ENCODE measurements around the gene ANKH.

ANKH gene

DNA sequence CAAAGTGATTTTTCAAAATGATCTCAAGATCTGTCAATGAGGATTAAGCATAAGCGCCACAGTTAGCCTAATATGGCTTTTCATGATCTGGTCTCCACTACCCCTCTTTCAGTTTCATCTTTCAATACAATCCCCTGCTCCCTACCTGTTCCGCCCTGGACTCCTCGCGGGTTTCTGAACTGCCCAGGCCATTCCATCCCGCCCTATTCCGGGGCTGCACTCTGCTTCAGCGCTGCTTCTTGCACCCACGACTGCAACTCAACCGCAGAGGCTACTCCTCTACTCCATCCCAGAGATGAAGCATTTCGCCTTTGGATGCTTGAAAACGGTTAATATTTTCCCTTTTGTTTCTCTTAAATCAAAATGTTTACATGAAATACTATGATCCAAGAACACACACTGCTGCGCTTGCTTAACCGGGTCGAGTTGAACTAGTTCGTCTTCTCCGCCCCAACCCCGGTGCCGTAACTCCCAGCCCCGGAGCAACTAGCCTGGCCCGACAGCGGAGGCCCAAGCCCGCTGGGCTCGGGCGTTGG is 207.8 kb downstream of the ANKH start:
- TF ChIP-seq, protein P1, sequence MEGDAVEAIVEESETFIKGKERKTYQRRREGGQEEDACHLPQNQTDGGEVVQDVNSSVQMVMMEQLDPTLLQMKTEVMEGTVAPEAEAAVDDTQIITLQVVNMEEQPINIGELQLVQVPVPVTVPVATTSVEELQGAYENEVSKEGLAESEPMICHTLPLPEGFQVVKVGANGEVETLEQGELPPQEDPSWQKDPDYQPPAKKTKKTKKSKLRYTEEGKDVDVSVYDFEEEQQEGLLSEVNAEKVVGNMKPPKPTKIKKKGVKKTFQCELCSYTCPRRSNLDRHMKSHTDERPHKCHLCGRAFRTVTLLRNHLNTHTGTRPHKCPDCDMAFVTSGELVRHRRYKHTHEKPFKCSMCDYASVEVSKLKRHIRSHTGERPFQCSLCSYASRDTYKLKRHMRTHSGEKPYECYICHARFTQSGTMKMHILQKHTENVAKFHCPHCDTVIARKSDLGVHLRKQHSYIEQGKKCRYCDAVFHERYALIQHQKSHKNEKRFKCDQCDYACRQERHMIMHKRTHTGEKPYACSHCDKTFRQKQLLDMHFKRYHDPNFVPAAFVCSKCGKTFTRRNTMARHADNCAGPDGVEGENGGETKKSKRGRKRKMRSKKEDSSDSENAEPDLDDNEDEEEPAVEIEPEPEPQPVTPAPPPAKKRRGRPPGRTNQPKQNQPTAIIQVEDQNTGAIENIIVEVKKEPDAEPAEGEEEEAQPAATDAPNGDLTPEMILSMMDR (conservative IDR thresholded peaks at IDR 0.05; ENCODE audit: low read depth, low read length): no peak
- H3K4me3 ChIP-seq (ENCODE audit: low read length): peak overlapping the region; percentile 76
- no peak for DNase-seq (ENCODE audit: low read depth)

DNA sequence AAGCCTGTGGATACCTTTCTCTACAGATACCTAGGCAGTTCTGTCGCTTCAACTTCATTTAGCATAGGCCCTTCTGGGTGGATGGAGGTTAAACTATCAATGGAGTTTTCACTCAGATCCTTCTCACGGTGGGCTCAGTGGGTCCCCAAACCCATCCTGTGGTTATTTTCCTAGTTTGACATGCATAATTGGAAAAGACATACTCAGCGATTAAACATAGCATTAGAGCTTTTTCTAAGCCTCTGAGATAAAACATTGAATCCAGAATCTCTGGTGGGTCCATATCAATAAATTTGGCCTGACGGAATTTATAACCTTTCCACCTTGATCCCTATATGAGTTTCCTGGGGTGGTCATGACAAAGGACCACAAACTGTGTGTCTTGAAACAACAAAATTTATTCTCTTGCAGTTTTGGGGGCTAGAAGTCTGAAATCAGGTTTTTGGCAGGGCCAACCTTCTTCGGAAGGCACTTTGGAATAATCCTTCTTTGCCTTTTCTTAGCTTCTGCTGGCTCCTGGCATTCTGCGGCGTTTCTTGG is 208.8 kb downstream of the ANKH start:
- H3K4me3 ChIP-seq (ENCODE audit: low read length): no peak overlapping the region
- DNase-seq (ENCODE audit: low read depth): no peak
- TF ChIP-seq, protein P1 (conservative IDR thresholded peaks at IDR 0.05; ENCODE audit: low read depth, low read length): no peak

DNA sequence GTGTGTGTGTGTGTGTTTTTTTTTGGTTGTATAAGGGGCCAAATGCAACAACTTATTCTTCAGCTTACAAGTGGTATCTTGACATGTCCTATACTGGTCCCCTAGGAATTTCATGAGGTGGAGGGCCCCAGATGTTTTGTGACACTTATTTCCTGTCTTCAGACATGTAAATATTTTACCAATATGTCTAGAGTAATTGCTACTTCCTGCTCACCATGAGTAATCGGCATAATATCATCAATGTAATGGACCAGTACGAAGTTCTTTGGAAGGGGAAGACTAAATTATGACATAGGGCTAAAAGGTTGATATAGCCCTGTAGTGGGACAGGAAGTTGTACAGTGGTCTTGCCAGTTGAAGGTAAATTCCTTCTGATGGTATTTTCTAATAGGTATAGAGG is 210.7 kb downstream of the ANKH start:
- DNase-seq (ENCODE audit: low read depth): no peak
- TF ChIP-seq, protein P1 (conservative IDR thresholded peaks at IDR 0.05; ENCODE audit: low read depth, low read length): no peak
- no peak overlapping the region for H3K4me3 ChIP-seq (ENCODE audit: low read length)

DNA sequence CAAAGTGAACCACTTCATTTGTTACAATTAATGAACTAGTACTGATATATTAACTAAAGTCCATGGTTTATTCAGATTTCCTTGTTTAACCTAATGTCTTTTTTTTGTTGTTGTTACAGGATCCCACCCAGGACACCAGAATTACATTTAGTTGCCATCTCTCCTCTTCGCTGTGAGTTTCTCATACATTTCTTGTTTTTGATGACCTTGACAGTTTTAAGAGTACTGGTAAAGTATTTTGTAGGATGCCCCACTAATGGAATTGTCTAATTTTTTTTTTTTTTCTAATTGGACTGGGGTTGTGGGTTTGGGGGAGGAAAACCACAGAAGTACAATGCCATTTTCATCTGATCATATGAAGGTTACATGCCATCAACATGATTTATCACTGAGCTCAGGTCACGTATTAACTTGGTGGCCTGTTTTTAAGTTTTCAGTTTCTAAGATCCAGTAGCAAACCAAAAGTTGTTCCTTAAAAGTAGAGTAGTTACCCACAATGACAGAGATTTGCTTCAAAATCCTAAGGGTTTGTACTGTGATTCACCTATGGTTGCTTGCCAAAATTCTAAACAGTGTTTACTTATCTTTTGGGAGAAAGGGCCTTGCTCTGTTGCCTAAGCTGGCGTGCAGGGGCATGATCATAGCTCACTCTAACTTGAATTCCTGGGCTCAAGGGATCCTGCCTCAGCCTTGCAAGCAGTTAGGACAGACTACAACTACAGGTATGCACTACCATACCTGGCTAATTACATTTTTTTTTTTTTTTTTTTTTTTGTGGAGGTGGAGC is 211.6 kb downstream of the ANKH start:
- H3K4me3 ChIP-seq (ENCODE audit: low read length): no peak overlapping the region
- TF ChIP-seq, protein P1 (conservative IDR thresholded peaks at IDR 0.05; ENCODE audit: low read depth, low read length): no peak
- DNase-seq (ENCODE audit: low read depth): no peak

DNA sequence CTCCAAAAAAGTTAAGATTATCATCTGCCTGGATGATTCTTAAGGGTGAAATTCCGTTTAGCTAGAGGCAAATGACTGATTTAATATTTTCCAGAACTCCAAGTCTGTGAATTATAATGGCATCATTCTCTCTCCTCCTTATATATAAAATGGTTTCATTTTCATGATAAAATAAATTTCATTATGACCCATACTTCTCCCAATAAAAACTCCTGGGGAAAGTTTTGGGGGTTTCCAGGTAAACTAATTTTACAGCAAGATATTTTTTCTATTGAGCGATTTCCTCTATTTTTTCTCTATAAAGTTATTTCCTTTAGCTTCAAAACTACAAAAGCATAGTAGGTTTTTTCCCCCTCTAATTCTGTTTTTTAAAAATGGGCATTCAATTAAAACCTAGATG is 214.7 kb downstream of the ANKH start:
- TF ChIP-seq, protein P1 (conservative IDR thresholded peaks at IDR 0.05; ENCODE audit: low read depth, low read length): no peak
- no peak for DNase-seq (ENCODE audit: low read depth)
- H3K4me3 ChIP-seq (ENCODE audit: low read length): no peak overlapping the region

DNA sequence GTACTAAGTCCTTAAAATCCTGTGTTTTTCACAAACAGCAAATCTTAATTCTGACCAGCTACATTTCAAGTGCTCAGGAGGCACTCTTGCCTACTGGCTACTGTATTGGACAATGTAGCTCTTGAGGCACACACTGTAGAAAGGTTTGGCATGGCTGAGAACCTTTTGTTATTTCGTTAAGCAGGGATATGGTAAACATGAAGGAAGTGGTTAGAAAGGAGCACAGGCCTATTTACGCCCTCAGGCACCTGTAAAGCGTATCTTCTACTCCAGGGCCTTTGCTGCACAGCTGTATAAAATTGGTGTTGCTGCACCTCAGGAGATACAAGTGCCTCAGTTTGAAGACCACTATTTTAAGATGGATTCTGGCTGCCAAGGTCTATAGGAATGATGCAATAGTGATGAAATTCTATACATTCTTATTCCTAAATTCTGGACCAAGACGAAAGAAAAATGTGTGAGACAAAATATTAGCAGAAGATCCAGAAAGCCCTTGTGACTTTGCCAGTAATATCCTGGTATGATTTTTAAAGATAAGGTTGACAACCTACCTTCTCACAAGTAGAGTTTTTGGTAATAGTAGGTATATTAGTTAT is 216.3 kb downstream of the ANKH start:
- DNase-seq (ENCODE audit: low read depth): no peak
- H3K4me3 ChIP-seq (ENCODE audit: low read length): no peak overlapping the region
- TF ChIP-seq, protein P1 (conservative IDR thresholded peaks at IDR 0.05; ENCODE audit: low read depth, low read length): no peak
